NCI-H128 (cell line): ENCODE results near the gene HK3.

ENCODE experiments used
- DNase-seq: peaks from one replicate; lab custom pipeline; 2025; ENCODE audit not compliant: unreplicated experiment; lab: John Stamatoyannopoulos, UW

The HK3 gene

DNA sequence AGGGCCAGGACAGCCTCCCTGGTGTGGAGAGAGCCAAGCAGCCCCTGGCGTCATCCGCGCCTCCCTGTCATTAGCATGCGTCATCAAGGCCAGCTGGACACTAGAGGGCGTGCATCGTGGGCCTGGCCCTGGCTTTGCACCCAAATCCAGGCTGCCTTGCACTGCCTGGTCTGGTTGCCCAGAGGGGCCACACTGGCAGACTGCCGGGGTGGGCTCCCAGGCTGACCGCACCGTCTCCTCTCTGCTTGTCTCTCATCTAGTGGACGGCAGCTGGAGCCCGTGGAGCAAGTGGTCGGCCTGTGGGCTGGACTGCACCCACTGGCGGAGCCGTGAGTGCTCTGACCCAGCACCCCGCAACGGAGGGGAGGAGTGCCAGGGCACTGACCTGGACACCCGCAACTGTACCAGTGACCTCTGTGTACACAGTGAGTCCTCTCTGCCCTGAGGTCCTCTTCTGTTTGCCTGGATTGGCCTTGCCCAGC lies 29.0 kb downstream of the HK3 start:
- DNase-seq, result no peak

DNA sequence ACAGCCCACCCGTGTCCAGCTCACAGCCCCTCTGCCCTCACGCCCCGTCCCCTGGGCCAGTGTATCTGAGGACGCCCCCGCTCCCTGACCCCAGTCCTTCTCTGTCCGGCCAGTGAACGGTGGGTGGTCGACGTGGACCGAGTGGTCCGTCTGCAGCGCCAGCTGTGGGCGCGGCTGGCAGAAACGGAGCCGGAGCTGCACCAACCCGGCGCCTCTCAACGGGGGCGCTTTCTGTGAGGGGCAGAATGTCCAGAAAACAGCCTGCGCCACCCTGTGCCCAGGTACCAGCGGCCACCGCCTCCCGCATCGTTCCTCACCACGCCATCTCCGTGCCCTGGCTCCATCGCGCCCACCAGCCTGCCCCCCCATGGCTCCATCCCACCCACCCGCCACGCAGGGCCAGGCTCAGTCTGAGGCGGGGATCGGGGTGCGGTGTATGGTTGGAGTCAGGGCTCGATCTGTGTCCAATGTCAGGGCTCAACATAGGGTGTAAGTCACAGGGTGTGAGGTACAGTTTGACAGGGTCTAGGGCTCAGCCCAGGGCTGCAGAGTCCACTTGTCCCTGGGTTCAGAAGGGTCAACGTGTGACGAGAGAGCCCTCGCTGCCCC lies 29.5 kb downstream of the HK3 start:
- no peak for DNase-seq

DNA sequence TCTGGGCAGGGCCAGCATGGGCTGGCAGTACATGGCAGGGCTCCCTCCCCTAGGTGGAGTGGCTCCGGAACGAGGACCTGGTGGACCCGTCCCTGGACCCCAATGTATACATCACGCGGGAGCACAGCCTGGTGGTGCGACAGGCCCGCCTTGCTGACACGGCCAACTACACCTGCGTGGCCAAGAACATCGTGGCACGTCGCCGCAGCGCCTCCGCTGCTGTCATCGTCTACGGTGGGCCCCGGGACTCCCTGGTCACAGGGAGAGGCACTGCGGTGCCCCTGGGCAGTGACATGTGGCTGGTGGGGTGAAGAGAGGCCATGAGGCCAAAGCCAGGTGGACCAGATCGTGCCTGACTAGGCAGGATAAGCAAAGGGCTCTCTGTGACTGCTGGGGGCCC lies 30.4 kb downstream of the HK3 start:
- no peak for DNase-seq

DNA sequence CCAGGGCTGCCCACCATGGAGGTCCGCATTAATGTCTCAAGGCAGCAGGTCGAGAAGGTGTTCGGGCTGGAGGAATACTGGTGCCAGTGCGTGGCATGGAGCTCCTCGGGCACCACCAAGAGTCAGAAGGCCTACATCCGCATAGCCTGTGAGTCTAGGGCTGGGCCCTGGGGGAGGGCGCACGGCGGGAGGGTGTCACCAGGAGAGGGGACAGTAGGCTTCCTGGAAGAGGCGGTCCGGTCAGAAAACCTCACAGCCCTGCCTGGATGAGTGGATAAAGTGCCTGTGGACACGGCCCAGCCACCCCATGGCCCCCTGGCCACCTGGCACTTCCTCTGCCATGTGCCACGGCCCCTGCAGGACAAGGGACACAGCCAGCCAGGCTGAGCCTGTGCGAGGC lies 31.0 kb downstream of the HK3 start:
- no peak for DNase-seq

DNA sequence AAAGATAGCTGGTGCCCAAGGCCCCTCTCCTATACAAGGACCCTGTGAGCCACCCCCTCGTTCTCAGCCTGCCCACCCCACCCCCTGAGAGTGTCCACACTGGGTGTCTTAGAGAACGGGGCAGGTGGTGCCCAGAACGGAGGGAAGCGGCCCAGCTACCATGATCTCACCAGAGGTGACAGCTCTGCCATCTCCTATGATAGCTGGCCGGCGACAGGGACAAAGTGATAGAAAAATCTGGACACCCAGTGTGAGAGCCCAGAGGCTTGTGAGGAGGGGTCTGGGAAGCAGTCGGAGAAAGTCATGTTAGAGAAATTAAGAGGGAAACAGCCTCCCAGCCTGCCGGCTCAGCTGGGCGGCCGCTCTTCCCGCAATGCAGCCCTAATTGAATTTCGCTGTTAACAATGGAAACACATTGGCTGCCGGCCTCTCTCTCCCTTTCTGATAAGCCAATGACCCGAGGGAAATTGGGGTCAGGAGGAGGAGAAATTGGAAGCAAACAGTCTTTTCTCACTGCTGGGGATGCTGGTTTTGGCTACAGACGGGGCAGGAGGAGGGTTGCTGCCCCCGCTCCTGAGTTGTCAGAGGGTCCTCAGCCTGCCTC lies 32.3 kb downstream of the HK3 start:
- DNase-seq, result no peak

DNA sequence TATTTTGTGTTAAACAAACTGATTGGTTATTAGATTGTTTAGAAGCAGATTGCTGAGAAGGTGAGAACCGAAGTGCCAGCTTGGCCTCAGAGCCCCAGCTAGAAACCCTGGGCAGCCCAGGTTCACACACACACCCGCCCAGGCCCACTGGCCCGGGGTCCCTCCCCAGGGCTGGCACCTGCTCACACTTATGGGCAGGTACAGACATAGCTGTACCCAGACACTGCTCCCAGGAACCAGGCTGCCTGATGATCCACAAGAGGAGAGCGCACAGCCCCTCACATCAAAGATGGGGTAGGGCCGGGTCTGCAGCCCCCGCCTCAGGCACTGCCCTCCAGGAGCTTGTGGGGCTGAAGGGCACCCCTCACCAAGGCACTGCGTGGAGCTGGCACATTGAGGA lies 33.2 kb downstream of the HK3 start:
- DNase-seq, result no peak

DNA sequence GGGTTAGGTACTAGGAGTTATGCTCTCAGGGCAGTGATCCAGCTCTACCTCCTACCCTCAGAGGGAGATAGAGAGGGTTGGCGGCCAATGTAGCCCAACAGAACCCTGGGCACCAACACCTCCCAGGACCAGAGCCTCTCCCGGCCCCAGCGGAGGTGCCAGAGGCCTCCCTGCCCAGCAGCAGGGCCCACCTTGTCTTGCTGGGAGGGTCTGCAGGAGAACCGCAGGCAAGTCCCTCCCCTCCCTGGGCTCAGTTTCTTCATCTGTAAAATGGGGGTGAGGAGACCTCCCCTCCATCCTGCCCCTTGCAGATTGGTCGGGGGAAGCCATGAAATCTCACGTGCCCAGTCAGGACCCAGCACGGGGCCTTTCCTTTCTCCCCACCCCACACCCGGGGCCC lies 34.4 kb downstream of the HK3 start:
- no peak for DNase-seq

DNA sequence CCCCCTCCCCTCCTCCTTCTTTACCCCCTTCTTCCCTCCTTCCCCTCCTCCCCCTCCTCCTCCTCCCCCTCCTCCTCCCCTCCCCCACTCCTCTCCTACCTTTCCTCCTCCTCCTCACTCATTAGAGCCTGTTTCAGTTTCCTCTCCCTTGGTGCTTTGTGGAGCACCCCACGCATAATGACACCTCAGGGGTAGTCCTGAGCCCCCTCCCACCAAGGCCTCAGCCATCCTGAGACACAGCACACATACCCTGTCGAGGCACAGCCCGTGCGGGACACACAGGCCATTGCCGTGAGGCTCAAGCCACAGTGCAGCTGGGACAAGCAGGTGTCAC lies 35.4 kb downstream of the HK3 start:
- no peak for DNase-seq

DNA sequence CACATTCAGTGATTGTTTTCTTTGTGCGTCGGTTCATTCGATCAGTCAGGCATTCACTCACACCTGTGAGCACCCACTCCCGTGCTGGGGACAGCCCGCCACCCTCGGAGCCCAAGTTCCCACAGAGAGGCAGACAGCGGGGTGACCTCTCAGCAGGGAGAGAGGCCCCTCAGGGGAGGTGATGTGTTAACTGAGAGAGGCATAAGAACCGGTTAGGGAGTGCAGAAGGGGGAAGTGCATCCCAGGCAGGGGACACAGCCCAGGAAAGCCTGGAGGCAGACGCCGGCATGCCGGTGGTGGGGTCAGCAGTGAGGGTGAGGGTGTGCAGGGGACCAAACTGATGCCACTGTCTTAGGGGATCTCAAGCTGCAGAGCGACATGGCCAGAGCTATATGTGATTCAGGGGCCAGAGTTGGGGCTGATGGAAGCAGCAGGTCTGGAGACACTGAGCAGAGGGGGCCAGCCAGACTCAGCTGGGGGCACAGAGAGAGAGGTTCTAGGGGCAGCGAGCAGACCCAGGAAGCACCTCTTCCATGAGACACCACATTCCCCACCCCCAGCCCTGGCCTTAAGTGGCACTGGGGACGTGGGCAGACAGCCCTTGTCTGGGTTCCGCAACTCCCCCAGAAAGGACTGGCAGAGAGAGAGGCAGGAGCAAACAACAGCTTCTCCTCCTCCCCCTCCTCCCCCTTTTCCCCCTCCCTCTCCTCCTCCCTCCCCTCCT lies 35.9 kb downstream of the HK3 start:
- no peak for DNase-seq

DNA sequence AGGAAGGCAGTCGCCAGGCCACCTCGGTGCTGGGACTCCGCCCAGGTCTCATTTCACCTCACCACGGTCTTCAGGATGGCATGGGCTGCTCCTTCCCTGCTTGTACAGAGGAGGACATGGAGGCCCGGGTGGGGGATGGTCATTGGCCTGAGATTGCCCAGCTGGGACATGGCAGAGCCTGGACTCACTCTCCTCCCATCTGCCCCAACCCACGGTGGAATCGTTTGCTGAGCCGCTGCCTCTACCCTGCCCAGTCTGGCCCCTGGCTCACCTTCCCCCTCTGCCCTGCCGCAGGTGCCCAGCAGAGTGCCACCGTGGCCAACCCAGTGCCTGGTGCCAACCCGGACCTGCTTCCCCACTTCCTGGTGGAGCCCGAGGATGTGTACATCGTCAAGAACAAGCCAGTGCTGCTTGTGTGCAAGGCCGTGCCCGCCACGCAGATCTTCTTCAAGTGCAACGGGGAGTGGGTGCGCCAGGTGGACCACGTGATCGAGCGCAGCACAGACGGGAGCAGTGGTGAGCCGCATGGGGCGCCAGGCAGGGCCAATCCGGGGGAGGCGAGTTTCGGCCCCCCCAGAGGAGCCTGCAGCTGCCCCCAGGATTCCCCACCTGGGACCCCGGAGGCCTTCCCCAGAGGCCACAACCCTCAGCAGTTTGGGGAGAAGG lies 36.7 kb downstream of the HK3 start:
- DNase-seq, result no peak

DNA sequence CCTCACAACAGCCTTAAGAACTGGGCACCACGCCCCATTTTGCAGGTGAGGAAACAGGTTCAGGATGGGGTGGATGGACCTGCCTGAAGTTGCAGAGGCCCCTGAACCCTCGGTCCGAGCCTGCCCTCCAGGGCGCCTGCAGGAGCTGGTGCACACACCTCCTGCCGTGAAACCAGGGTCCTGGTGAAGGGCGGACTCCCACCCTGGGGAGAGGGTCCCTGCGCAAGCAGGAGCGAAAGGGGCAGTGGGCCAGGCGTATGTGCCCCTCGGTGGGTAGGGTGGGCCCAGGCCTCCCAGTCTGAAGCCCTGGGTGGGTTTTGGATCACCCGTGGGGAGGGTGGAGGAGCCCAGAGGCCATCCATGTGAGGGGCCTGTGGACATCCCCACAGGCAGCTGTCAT lies 37.9 kb downstream of the HK3 start:
- no peak for DNase-seq

DNA sequence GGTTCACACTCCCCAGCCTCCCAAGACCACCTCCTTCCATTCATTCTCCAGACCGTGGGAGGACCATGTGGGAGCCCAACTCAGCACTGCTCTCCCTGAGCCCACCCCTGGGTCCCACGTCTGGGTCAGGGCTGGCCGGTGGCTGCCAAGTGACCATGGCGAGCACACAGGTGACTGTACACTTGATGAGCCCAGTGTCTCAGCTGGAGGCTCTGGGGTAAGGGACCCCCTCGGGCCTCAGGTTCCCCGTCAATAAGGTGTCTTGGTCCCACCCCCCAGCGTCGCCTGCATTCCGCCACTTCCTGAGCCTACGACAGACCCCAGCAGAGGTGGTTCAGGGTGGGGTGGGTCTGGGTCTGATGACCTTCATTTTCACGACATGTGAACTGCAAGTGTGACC lies 38.8 kb downstream of the HK3 start:
- no peak for DNase-seq

DNA sequence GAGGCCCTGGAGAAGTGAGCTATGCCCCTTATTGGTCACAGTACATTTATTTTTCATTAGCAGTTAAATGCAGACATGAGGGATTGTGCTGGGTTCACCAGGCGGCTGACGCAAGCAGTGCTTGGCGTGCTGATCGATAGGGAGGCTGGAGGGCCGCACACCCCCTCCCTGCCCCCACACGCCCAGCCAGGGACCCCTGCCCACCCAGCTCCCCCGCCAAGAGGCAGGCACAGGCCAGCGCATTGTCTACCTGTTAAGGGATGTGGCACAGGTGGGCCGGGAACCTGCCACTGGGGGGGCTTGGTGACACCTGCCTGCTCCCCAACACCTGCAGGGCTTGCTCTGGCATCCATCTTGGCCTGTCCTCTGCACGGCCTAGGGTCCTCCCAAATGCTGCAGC lies 39.2 kb downstream of the HK3 start:
- DNase-seq, result no peak

DNA sequence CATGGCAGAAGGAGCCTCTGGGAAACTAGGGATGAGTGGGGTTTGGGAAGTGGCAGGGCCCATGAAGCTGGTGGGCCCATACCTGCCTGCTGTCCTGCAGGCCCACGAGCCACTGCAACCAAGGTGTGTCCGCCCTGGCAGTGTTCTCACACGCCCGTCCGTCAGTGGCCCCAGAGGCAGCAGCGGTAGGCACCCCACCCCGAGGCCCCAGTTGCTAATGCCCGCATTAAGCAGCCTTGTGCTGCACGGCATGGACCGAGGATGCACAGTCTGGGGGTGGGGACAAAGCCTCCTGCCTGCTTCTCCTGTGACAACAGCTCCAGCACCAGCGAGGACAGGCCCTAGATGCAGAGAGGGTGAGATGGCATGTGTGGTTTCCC lies 41.3 kb downstream of the HK3 start:
- DNase-seq, result no peak

DNA sequence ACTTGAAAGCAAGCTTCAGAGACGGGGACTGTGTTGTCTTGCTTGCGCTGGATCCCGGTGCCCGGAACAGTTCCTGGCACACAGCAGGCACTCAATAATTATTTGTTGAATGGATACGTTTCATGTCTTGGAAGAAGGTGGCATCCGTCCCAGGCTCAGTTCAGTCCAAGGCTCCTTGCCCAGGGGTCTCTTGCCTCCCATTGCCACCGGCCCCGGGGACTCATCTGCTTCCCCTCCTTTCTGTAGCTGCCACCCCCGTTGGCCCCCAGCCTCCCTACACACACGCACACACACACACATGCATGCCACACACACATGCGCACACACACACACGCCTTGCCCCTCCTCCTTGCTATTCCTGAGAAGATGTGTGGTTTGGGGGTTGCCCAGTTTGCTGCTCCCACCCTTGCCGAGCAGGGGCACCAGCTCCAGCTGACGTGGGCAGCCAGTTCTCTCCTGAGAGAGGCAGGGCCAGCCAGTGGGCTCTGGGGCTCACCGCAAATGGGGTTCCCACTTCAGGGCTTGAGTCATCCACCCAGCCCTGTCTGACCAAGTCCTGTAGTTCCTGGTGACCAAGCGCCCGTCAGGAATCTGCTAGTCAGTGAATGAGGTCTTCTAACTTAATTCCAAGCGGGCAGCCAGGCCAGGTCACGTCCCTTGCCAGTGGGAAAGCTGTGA lies 41.8 kb downstream of the HK3 start:
- DNase-seq, result no peak

DNA sequence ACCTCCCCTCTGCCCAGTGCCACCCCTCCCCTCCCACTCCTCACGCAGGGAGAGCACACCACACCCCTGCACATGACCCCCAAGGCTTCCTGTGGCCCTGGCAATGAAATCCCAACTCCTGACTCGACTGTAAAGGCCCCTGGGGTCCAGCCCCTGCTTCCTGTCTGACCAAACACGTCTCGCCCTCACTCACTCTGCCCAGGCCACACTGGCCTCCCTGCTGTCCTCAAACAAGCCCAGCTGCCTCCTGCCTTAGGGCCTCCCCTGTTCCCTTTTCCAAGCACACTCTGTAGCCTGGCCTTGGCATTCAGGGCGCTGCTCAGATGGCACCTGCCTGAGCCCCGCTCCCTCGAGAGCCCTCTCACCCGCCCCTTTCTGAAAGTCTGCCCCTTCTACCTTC lies 42.4 kb downstream of the HK3 start:
- no peak for DNase-seq

DNA sequence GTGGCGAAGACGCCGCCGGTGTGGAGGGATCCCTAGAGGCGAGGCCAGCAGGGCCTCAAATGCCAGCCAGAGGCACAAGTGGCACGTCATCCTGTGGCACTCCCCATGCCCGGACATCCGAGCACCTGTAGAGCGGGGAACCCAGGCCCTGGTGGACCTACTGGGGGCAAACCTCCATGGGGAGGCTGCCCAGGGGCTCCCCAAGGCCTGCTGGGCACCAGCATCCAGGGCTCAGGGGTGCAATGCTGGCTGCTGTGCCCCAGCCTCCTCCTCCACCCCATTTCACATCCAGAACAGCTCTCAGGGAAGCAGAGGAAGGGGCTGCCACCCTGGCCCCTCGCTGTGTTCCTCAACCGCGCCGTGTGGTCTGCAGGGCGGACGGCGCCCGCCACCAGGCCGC lies 43.5 kb downstream of the HK3 start:
- DNase-seq, result no peak

DNA sequence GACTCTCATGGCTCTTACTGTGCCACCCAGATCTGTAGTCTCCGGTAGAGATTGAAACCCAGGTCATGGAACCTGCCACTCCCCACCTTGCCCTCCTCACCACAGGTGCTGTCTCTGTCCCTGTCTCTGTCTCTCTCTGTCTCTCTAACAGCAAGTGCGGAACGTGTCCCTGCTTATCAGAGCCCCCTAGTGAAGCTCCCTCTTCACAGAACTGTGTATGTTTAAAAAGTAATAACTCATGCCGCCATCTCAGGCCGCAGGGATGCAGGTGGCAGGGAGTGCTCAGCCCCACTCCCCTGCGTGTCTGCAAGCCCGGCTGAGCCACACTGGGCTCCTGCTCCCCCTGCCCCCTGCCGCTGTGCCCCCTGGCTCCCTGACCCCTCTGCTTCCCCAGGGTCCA lies 45.0 kb downstream of the HK3 start:
- no peak for DNase-seq

DNA sequence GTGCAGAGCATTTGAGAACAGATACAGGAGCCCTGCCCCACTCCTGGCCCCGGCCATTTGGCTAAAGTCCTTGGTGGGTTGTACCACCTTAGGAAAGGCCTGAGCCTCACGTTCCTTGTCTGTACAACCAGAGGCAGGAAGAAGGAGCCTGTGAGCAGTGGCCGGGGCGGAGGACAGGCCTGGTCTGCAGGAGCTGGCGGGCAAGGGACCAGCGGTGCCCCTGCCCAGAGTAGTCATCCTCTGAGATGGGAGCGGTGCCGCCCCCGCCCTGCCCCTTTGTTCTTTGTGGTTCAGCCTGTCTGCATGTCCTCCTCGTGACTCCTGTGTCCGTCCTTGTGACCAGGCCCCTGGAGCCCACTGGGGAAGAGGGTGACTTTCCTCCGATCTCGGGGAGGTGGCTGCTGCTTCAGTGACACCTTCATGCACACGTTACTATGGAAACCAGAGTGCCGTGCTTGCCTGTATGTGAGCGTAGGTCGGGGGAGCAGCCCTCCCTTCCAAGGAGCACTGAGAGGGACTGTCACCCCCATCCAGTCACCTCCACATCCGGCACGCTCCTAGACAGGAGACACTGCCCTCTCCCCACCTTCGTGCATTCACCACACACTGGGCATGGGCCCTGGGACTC lies 45.9 kb downstream of the HK3 start:
- DNase-seq, result no peak

DNA sequence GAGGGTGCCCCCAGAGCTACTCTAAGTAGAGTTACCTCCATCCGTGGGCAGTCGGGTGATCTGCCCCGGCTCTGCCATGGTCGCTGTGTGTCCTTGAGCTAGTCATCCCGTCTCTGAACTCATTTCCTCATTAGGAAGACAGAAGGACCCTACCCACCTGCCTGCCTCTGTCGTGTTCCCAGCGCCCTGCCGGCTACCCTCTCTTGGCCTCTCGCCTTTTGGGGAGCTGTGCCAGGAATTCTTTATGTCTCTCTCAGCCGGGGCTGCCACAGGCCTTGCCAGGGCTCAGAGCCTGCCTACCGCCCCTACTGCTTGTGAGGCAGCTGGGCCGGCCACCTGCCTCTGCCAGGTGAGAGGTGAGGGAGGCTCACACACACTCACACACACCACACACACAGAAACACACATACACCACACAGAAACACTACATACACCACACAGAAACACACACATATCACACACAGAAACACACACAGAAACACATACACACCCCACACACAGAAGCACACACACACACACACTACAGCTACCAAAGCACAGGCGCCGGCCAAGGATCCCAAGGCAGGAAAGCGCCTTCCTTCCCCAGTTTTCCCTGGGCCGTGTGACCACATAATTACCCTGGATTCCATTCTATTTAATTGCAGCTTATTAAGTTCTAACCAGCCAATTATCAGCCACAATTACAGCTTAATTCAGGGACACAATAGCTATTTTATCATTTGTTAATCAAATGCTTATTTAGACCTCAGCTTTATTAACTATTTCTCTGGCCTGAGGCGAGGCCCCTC lies 47.1 kb downstream of the HK3 start:
- DNase-seq, result no peak
